ENCODE results near the gene MYO1A. TPM values are rescaled to one million over a fixed set of nuclear protein-coding genes. Genes with fewer than 3 reads are reported as not detected.
"Not testable (repeated sequence)": the region's sequence is repeated elsewhere in the genome, so short reads cannot be mapped to it uniquely, and the experiment has no call there.

MYO1A gene
- total RNA-seq, 2 experiments from 2014 or later = 0.61 to 0.97 TPM

GRCh38 chr12:57066245-57066644, 16.3 kb upstream of the MYO1A start:
- Mint-ChIP-seq H3K9me3 (peaks cover 4% of the 10 kb centered on the region), H3K27me3 (no peaks in the 10 kb centered on the region), H3K36me3 (peaks cover 71% of the 10 kb centered on the region), H3K4me1 (ENCODE audit: low read depth) (peaks cover 69% of the 10 kb centered on the region), H3K4me3 (peak overlapping the region; percentile 31), H3K27ac (peak overlapping the region; percentile 98)
- intact Hi-C loops (cut with micrococcal nuclease) = no loop called here
- DNase-seq = peak; percentile 29
- ChIA-PET CTCF (interaction anchor here (0.8 to 11.6 kb wide), 10 partner anchors 8 to 410 kb away, joined by 3 to 206 read pairs (median 9); partner anchors contain the start of genes NEMP1, STAT6 and ZBTB39), POLR2A (interaction anchor here (0.7 to 2.7 kb wide), 4 partner anchors 12 to 62 kb away, joined by 3 to 19 read pairs (median 8); partner anchors contain the start of genes LRP1, NEMP1 and STAT6)

DNA sequence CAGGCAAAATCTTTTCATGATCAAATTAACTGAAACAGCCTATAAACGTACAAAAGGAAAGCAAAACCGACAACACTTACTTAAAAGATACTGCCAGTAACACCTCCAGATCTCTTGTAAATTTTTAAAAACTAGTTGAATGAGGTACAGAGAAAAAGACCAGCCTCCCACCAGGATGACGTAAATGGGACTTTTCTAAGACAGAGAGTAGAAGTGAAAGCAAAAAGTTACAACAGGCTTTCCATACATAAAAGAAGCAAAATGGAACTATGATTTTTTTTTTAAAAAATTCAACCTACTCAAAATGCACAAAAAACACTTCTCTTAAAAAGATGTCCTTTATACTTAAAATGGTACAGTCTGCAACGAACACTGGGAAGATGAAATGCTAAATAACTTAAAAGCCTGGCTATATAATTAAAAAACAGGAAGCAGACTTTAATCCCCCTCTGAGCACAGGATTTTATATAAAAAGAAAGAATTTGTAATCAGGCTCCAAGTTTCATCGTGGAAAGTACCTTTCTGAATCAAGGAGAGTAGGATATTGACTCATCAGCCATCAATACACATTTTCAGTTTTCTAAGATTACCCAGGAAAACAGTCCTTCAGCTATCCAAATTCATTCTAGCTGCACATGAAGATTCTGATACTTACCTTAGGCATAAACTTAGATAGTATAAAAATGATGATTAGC, 14.2 kb upstream of the MYO1A start:
- intact Hi-C loops (cut with micrococcal nuclease) = loop anchor here (1.0 to 2.0 kb wide), 6 partner anchors 14 to 312 kb away; partner anchors contain the start of genes NEMP1 and PRIM1
- peak; percentile 58 for DNase-seq

DNA sequence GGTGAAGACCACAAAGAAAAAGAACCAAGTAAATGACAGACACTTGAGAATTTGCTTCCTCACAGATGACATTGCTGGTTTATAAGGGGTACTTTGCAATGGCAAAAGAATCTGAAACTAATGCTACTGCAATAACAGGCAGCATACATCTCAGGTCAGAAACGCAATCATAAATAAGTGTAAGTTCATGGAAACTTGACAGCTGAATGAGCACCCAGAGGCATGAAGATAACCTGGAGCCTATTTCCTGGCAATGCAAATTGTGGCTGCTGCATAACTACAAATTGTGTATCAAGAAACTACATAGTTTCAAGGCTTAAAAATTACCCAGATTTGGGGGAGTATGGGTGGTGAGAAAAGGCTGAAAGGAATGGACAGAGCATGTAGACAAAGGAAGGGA, 8.5 kb upstream of the MYO1A start:
- ChIA-PET POLR2A (no interaction called here), CTCF (interaction anchor here (1.1 to 11.6 kb wide), 4 partner anchors 9 to 54 kb away, joined by 3 to 206 read pairs (median 23); partner anchors contain the start of genes MYO1A, STAT6 and ZBTB39)
- Mint-ChIP-seq H3K27me3 (no peaks in the 10 kb centered on the region), H3K27ac (no peak overlapping the region), H3K4me3 (no peak overlapping the region), H3K9me3 (no peaks in the 10 kb centered on the region), H3K4me1 (ENCODE audit: low read depth) (peaks cover 18% of the 10 kb centered on the region), H3K36me3 (peaks cover 70% of the 10 kb centered on the region)
- no peak for DNase-seq
- intact Hi-C loops (cut with micrococcal nuclease) = no loop called here

More for the DNA sequence above, 14.2 kb upstream of the MYO1A start:
- H3K9me3 Mint-ChIP-seq = peaks cover 4% of the 10 kb centered on the region
- peak overlapping the region; percentile 98 for H3K27ac Mint-ChIP-seq
- peaks cover 70% of the 10 kb centered on the region for H3K36me3 Mint-ChIP-seq
- ChIA-PET POLR2A (interaction anchor here (0.6 to 2.7 kb wide), 5 partner anchors 14 to 65 kb away, joined by 3 to 19 read pairs (median 4); partner anchors contain the start of genes LRP1, NEMP1 and STAT6), CTCF (interaction anchor here (1.3 to 11.6 kb wide), 10 partner anchors 10 to 177 kb away, joined by 3 to 206 read pairs (median 11); partner anchors contain the start of genes NEMP1, STAT6 and ZBTB39)
- no peaks in the 10 kb centered on the region for H3K27me3 Mint-ChIP-seq
- H3K4me1 Mint-ChIP-seq (ENCODE audit: low read depth) = peaks cover 53% of the 10 kb centered on the region
- H3K4me3 Mint-ChIP-seq = peak overlapping the region; percentile 67

DNA sequence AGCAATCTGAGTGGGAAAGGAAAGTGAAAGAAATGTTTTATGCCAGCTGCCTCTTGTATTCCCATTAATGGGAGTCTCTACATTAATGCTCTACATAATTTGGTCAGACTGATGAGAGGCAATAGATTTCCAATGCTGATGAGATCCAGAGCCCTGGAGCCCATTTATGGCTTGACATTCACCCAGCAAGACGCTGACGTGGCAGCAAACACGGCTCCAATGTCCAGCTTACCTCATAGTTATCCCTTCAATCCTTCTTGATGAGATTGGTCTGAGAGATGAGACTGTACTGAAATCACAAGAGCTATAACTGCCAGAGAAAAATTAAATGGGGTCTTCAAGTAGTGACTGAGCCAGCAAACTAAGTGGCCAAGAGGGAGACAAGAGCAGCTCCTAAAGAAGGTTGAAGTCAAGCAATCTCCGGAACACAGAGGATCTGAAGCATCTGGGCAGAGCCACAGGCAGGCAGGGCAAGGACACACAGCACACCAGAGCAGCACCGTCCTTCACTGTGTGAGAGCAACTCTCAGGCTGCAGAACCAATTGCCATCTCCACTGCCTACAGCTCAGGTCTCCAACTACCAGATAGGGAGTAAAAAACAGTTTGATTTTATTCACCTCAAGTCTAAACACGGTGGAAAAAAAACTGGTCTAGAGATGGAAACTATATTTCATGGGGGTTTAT, 7.3 kb upstream of the MYO1A start:
- Mint-ChIP-seq H3K4me3 (no peak overlapping the region), H3K27ac (no peak overlapping the region), H3K36me3 (peaks cover 61% of the 10 kb centered on the region), H3K4me1 (ENCODE audit: low read depth) (peaks cover 8% of the 10 kb centered on the region), H3K9me3 (no peaks in the 10 kb centered on the region), H3K27me3 (no peaks in the 10 kb centered on the region)
- intact Hi-C loops (cut with micrococcal nuclease) = no loop called here
- CTCF ChIA-PET = interaction anchor here (0.7 to 11.6 kb wide), 4 partner anchors 15 to 304 kb away, joined by 3 to 206 read pairs (median 6); partner anchors contain the start of gene ZBTB39
- DNase-seq = no peak
- POLR2A ChIA-PET = interaction anchor here (0.6 kb wide), 1 partner anchor 16 kb away, joined by 3 read pairs; no protein-coding TSS in a partner anchor

- intact Hi-C loops (cut with micrococcal nuclease) = no loop called here
- ChIA-PET POLR2A (no interaction called here), CTCF (interaction anchor here (11.6 kb wide), 1 partner anchor 51 kb away, joined by 206 read pairs; the partner anchor contains the start of gene ZBTB39)
- Mint-ChIP-seq H3K36me3 (peaks cover 54% of the 10 kb centered on the region), H3K27ac (no peak overlapping the region), H3K4me3 (no peak overlapping the region), H3K27me3 (no peaks in the 10 kb centered on the region), H3K9me3 (no peaks in the 10 kb centered on the region), H3K4me1 (ENCODE audit: low read depth) (peaks cover 6% of the 10 kb centered on the region)
- no peak for DNase-seq
These were observed 5.9 kb upstream of the MYO1A start for GRCh38 chr12:57055824-57056223.

DNA sequence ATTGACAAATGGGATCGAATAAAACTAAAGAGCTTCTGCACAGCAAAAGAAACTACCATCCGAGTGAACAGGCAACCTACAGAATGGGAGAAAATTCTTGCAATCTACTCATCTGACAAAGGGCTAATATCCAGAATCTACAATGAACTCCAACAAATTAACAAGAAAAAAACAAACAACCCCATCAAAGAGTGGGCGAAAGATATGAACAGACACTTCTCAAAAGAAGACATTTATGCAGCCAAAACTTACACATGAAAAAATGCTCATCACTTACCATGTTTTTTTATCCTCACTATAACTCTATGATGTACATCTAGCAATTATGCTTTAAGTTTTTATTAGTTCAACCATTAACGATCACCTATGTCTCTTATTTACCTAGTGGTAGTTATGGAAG, 4.0 kb upstream of the MYO1A start:
- H3K27me3 Mint-ChIP-seq; H3K9me3 Mint-ChIP-seq; POLR2A ChIA-PET; H3K4me3 Mint-ChIP-seq; intact Hi-C loops (cut with micrococcal nuclease); H3K27ac Mint-ChIP-seq; H3K4me1 Mint-ChIP-seq (ENCODE audit: low read depth); DNase-seq: not testable (repeated sequence)
- CTCF ChIA-PET = interaction anchor here (1.2 kb wide), 1 partner anchor 9 kb away, joined by 3 read pairs; no protein-coding TSS in a partner anchor
- H3K36me3 Mint-ChIP-seq = peaks cover 36% of the 10 kb centered on the region

DNA sequence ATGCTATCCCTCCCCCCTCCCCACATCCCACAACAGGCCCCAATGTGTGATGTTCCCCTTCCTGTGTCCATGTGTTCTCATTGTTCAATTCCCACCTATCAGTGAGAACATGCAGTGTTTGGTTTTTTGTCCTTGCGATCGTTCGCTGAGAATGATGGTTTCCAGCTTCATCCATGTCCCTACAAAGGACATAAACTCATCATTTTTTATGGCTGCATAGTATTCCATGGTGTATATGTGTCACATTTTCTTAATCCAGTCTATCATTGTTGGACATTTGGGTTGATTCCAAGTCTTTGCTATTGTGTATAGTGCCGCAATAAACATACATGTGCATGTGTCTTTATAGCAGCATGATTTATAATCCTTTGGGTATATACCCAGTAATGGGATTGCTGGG, 3.2 kb upstream of the MYO1A start:
- H3K4me1 Mint-ChIP-seq (ENCODE audit: low read depth); intact Hi-C loops (cut with micrococcal nuclease); H3K4me3 Mint-ChIP-seq; H3K27me3 Mint-ChIP-seq; DNase-seq; H3K9me3 Mint-ChIP-seq; H3K27ac Mint-ChIP-seq: not testable (repeated sequence)
- ChIA-PET POLR2A (interaction anchor here (1.2 kb wide), 1 partner anchor 38 kb away, joined by 5 read pairs; no protein-coding TSS in a partner anchor), CTCF (interaction anchor here (2.1 kb wide), 1 partner anchor 45 kb away, joined by 5 read pairs; no protein-coding TSS in a partner anchor)
- H3K36me3 Mint-ChIP-seq = peaks cover 28% of the 10 kb centered on the region

DNA sequence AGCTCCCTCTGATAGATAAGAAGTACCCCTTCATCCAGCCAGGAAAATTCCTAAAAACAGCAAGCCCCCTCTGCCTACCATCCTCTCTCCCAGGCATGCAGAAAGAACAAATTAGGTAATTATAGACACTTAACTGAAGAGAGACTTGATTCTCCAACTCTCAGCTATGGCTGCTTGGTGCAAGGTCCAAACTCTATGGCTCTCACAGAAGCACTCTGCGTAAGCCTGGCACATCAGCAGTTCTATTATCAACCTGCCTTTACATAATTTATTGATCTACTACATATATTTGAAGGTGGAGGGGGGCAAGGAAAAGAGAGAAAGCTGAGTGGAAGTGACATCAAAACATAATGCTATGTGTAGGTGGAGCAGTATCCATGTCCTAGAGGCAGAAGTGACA, 1.1 kb upstream of the MYO1A start:
- no peaks in the 10 kb centered on the region for H3K27me3 Mint-ChIP-seq
- DNase-seq = no peak
- intact Hi-C loops (cut with micrococcal nuclease) = no loop called here
- no peak overlapping the region for H3K27ac Mint-ChIP-seq
- ChIA-PET POLR2A (no interaction called here), CTCF (interaction anchor here (1.3 to 5.7 kb wide), 5 partner anchors 10 to 61 kb away, joined by 4 to 42 read pairs (median 6); partner anchors contain the start of genes STAT6 and ZBTB39)
- peaks cover 24% of the 10 kb centered on the region for H3K4me1 Mint-ChIP-seq (ENCODE audit: low read depth)
- H3K36me3 Mint-ChIP-seq = peaks cover 13% of the 10 kb centered on the region
- no peak overlapping the region for H3K4me3 Mint-ChIP-seq
- no peaks in the 10 kb centered on the region for H3K9me3 Mint-ChIP-seq

- Mint-ChIP-seq H3K4me3 (no peak overlapping the region), H3K27ac (no peak overlapping the region), H3K4me1 (ENCODE audit: low read depth) (peaks cover 21% of the 10 kb centered on the region), H3K36me3 (peaks cover 6% of the 10 kb centered on the region), H3K27me3 (no peaks in the 10 kb centered on the region), H3K9me3 (no peaks in the 10 kb centered on the region)
- DNase-seq = no peak
- intact Hi-C loops (cut with micrococcal nuclease) = no loop called here
- ChIA-PET POLR2A (no interaction called here), CTCF (interaction anchor here (0.6 to 5.7 kb wide), 7 partner anchors 11 to 63 kb away, joined by 3 to 42 read pairs (median 3); partner anchors contain the start of genes STAT6 and ZBTB39)
These were observed 846 bp downstream of the MYO1A start for GRCh38 chr12:57049119-57049446.

DNA sequence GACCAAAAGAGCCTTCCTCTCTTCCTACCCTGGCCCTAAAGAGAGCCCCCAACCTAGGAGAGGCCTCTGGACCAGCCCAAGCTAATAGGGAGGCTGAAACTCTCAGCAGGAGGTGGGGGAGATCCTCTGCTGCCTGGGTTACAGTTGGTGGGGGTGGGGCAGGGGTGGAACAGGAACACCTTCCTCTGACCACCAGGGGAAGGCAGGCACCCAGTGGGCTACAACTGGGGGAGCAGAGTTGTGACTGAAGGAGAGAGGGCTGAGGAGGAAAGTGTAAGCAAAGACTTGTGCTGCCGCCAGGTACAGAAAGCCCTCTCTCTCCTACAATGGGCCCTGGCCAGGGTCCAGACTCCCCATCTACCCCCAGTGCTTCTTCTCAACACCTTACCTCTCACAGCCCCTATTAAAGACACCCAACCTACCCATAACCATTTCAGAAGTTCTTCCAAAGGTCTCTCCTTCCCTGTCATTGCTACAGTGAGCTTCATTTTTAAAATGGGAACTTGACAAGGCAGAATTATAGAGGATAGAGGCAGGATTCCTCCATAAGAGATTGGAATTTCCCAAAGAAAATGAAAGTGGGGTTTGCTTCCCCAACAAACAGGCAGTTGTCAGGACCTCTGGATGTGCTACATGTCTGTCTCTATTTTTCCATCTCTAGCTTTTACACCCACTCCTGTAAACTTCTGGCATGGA, 1.4 kb downstream of the MYO1A start:
- Mint-ChIP-seq H3K9me3 (no peaks in the 10 kb centered on the region), H3K27ac (no peak overlapping the region), H3K27me3 (no peaks in the 10 kb centered on the region), H3K4me3 (no peak overlapping the region), H3K4me1 (ENCODE audit: low read depth) (peaks cover 21% of the 10 kb centered on the region), H3K36me3 (peaks cover 1% of the 10 kb centered on the region)
- POLR2A ChIA-PET = interaction anchor here (1.1 kb wide), 1 partner anchor 63 kb away, joined by 3 read pairs; the partner anchor contains the start of gene STAT6
- intact Hi-C loops (cut with micrococcal nuclease) = no loop called here
- DNase-seq = no peak
- CTCF ChIA-PET = interaction anchor here (0.6 to 5.7 kb wide), 11 partner anchors 12 to 63 kb away, joined by 3 to 42 read pairs (median 4); partner anchors contain the start of gene STAT6

- no peak for DNase-seq
- ChIA-PET CTCF (interaction anchor here (0.8 to 5.7 kb wide), 10 partner anchors 13 to 64 kb away, joined by 3 to 42 read pairs (median 5); partner anchors contain the start of gene STAT6), POLR2A (interaction anchor here (1.1 to 1.4 kb wide), 2 partner anchors 49 to 64 kb away, joined by 3 to 4 read pairs; partner anchors contain the start of gene STAT6)
- H3K27ac Mint-ChIP-seq = no peak overlapping the region
- intact Hi-C loops (cut with micrococcal nuclease) = loop anchor here (1.0 to 2.0 kb wide), 2 partner anchors 17 to 40 kb away; no protein-coding TSS in a partner anchor
- H3K36me3 Mint-ChIP-seq = no peaks in the 10 kb centered on the region
- no peaks in the 10 kb centered on the region for H3K27me3 Mint-ChIP-seq
- H3K4me1 Mint-ChIP-seq (ENCODE audit: low read depth) = peaks cover 21% of the 10 kb centered on the region
- H3K9me3 Mint-ChIP-seq = no peaks in the 10 kb centered on the region
- H3K4me3 Mint-ChIP-seq = no peak overlapping the region
These were observed 1.9 kb downstream of the MYO1A start for GRCh38 chr12:57047981-57048380.
